Measurements from ENCODE around the gene SLC15A2.

Gene SLC15A2

GRCh38 chr3:121963608-121964007, 69.4 kb downstream of the SLC15A2 start:
- no peaks in the 10 kb centered on the region for H3K27me3 ChIP-seq
- no peak overlapping the region for H3K4me2 ChIP-seq
- no peak overlapping the region for H3K4me3 ChIP-seq
- H3K4me1 ChIP-seq: peaks cover 0 to 14% (median 0%) of the 10 kb centered on the region in 10 experiments; a peak in 6 of 20 replicates
- peaks cover 31 to 53% (median 41%) of the 10 kb centered on the region in 11 experiments for H3K9me3 ChIP-seq (replicated peaks in 1 of 11)
- no peaks in the 10 kb centered on the region for H4K20me1 ChIP-seq
- no peak overlapping the region for H3K9ac ChIP-seq
- no peak overlapping the region for H3K27ac ChIP-seq
- TF ChIP-seq Cebpa-rat (IDR thresholded peaks at IDR 0.05): no peak
- peaks cover 0 to 27% (median 11%) of the 10 kb centered on the region in 11 experiments; a peak in 13 of 22 replicates for H3K36me3 ChIP-seq

- no peaks in the 10 kb centered on the region for H3K27me3 ChIP-seq
Observed at GRCh38 chr3:121969631-121970030, 75.4 kb downstream of the SLC15A2 start.

GRCh38 chr3:121970047-121970446, 75.8 kb downstream of the SLC15A2 start:
- Histone ChIP-seq H3K4me1 (no peaks in the 10 kb centered on the region), H3K9me3 (replicated peaks in 1 of 11) (peaks cover 21 to 44% (median 33%) of the 10 kb centered on the region in 11 experiments), H3K27me3 (no peaks in the 10 kb centered on the region), H3K4me2 (no peak overlapping the region), H4K20me1 (no peaks in the 10 kb centered on the region), H3K27ac (no peak overlapping the region), H3K36me3 (peaks cover 4 to 23% (median 9%) of the 10 kb centered on the region in 11 experiments; a peak in 12 of 22 replicates), H3K9ac (no peak overlapping the region), H3K4me3 (no peak overlapping the region)
- no peak for TF ChIP-seq Cebpa-rat (IDR thresholded peaks at IDR 0.05)

More at GRCh38 chr3:121969631-121970030, 75.4 kb downstream of the SLC15A2 start:
- Histone ChIP-seq H3K4me1 (no peaks in the 10 kb centered on the region), H3K9ac (no peak overlapping the region), H3K4me3 (no peak overlapping the region), H4K20me1 (no peaks in the 10 kb centered on the region), H3K36me3 (peaks cover under 1 to 19% (median 5%) of the 10 kb centered on the region in 11 experiments; a peak in 12 of 22 replicates), H3K27ac (no peak overlapping the region), H3K4me2 (no peak overlapping the region), H3K9me3 (replicated peaks in 1 of 11) (peaks cover 17 to 44% (median 28%) of the 10 kb centered on the region in 11 experiments)
- no peak for TF ChIP-seq Cebpa-rat (IDR thresholded peaks at IDR 0.05)

GRCh38 chr3:121974601-121975111, 80.5 kb downstream of the SLC15A2 start:
- Histone ChIP-seq H3K36me3 (peaks cover 4 to 29% (median 16%) of the 10 kb centered on the region in 11 experiments; a peak in 13 of 22 replicates), H3K4me1 (peaks cover 0 to 7% (median under 1%) of the 10 kb centered on the region in 10 experiments; a peak in 8 of 20 replicates), H4K20me1 (no peaks in the 10 kb centered on the region), H3K4me3 (no peak overlapping the region), H3K27ac (no peak overlapping the region), H3K27me3 (no peaks in the 10 kb centered on the region), H3K4me2 (no peak overlapping the region), H3K9ac (no peak overlapping the region), H3K9me3 (replicated peaks in 1 of 11) (peaks cover 29 to 59% (median 42%) of the 10 kb centered on the region in 11 experiments)
- no peak for TF ChIP-seq Cebpa-rat (IDR thresholded peaks at IDR 0.05)

- H3K4me1 ChIP-seq: peaks cover 0 to 17% (median 4%) of the 10 kb centered on the region in 10 experiments; a peak in 9 of 20 replicates
Observed at GRCh38 chr3:121975702-121976302, 81.6 kb downstream of the SLC15A2 start.

GRCh38 chr3:121976727-121977126, 82.5 kb downstream of the SLC15A2 start:
- Histone ChIP-seq H3K27me3 (no peaks in the 10 kb centered on the region), H4K20me1 (no peaks in the 10 kb centered on the region), H3K9ac (no peak overlapping the region), H3K27ac (no peak overlapping the region), H3K4me2 (no peak overlapping the region), H3K4me1 (peaks cover 0 to 17% (median 4%) of the 10 kb centered on the region in 10 experiments; a peak in 9 of 20 replicates), H3K9me3 (replicated peaks in 1 of 11) (peaks cover 29 to 59% (median 42%) of the 10 kb centered on the region in 11 experiments), H3K4me3 (no peak overlapping the region), H3K36me3 (peaks cover 4 to 24% (median 16%) of the 10 kb centered on the region in 11 experiments; a peak in 12 of 22 replicates)
- TF ChIP-seq Cebpa-rat (IDR thresholded peaks at IDR 0.05): no peak

More at GRCh38 chr3:121975702-121976302, 81.6 kb downstream of the SLC15A2 start:
- H3K27me3 ChIP-seq: no peaks in the 10 kb centered on the region
- H3K9ac ChIP-seq: no peak overlapping the region
- H3K27ac ChIP-seq: no peak overlapping the region
- TF ChIP-seq Cebpa-rat (IDR thresholded peaks at IDR 0.05): no peak
- H3K4me2 ChIP-seq: no peak overlapping the region
- H4K20me1 ChIP-seq: no peaks in the 10 kb centered on the region
- peaks cover 4 to 24% (median 16%) of the 10 kb centered on the region in 11 experiments; a peak in 13 of 22 replicates for H3K36me3 ChIP-seq
- peaks cover 29 to 59% (median 42%) of the 10 kb centered on the region in 11 experiments for H3K9me3 ChIP-seq (replicated peaks in 1 of 11)
- H3K4me3 ChIP-seq: no peak overlapping the region

DNA sequence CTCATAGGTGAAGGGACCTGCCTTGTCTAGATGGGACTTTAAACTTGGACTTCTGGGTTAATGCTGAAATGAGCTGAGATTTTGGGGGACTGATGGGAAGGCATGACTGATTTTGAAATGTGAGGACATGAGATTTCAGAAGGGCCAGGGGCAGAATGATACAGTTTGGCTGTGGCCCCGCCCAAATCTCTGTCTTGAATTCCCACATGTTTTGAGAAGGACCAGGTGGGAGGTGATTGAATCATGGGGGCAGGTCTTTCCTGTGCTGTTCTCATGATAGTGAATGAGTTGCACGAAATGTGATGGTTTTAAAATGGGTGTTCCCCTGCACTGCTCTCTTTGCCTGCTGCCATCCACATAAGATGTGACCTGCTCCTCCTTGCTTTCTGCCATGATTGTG, 85.0 kb downstream of the SLC15A2 start:
- Histone ChIP-seq H4K20me1 (no peaks in the 10 kb centered on the region), H3K9ac (no peak overlapping the region), H3K36me3 (peaks cover 0 to 27% (median 16%) of the 10 kb centered on the region in 11 experiments; a peak in 12 of 22 replicates), H3K27ac (no peak overlapping the region; a peak in 1 of 22 replicates), H3K4me2 (peak overlapping the region in 4 of 11 experiments; percentile 8 to 60 (median 36); a peak in 5 of 22 replicates), H3K4me3 (no peak overlapping the region), H3K9me3 (replicated peaks in 1 of 11) (peaks cover 37 to 57% (median 45%) of the 10 kb centered on the region in 11 experiments), H3K4me1 (peaks cover 0 to 17% (median 4%) of the 10 kb centered on the region in 10 experiments; a peak in 9 of 20 replicates), H3K27me3 (no peaks in the 10 kb centered on the region)
- no peak for TF ChIP-seq Cebpa-rat (IDR thresholded peaks at IDR 0.05)

GRCh38 chr3:121979734-121980449, 85.7 kb downstream of the SLC15A2 start:
- H3K4me1 ChIP-seq: peaks cover 0 to 23% (median 4%) of the 10 kb centered on the region in 10 experiments; a peak in 9 of 20 replicates
- H3K4me3 ChIP-seq: no peak overlapping the region
- no peak for TF ChIP-seq Cebpa-rat (IDR thresholded peaks at IDR 0.05)
- H3K9me3 ChIP-seq (replicated peaks in 1 of 11): peaks cover 30 to 53% (median 40%) of the 10 kb centered on the region in 11 experiments
- H3K4me2 ChIP-seq: peak overlapping the region in 4 of 11 experiments; percentile 8 to 60 (median 36); a peak in 5 of 22 replicates
- no peaks in the 10 kb centered on the region for H4K20me1 ChIP-seq
- no peak overlapping the region for H3K9ac ChIP-seq
- H3K36me3 ChIP-seq: peaks cover 0 to 21% (median 10%) of the 10 kb centered on the region in 11 experiments; a peak in 11 of 22 replicates
- H3K27ac ChIP-seq: peak overlapping the region in 5 of 11 experiments; percentile 12 to 49 (median 46); a peak in 7 of 22 replicates
- no peaks in the 10 kb centered on the region for H3K27me3 ChIP-seq

Measured in BLaER1 treated with 17β-estradiol and CSF1 and Interleukin-3, amounts not matched to agents 10 nM and 100 nM (cell line).